Placental epithelial cell (primary cell): ENCODE measurements around the gene LGI2. TPM values are rescaled to one million over a fixed set of nuclear protein-coding genes. Genes with fewer than 3 reads are reported as not detected.

Source experiments
- total RNA-seq: library from RNA; depleted of rRNA; stranded (reverse); fragments of >200 nt; gene quantifications from 2 replicates; pipeline ENCODE4 v1.2.3, GENCODE V29; 2012

Gene LGI2, protein sequence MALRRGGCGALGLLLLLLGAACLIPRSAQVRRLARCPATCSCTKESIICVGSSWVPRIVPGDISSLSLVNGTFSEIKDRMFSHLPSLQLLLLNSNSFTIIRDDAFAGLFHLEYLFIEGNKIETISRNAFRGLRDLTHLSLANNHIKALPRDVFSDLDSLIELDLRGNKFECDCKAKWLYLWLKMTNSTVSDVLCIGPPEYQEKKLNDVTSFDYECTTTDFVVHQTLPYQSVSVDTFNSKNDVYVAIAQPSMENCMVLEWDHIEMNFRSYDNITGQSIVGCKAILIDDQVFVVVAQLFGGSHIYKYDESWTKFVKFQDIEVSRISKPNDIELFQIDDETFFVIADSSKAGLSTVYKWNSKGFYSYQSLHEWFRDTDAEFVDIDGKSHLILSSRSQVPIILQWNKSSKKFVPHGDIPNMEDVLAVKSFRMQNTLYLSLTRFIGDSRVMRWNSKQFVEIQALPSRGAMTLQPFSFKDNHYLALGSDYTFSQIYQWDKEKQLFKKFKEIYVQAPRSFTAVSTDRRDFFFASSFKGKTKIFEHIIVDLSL
- not detected in 2 replicates for total RNA-seq

DNA sequence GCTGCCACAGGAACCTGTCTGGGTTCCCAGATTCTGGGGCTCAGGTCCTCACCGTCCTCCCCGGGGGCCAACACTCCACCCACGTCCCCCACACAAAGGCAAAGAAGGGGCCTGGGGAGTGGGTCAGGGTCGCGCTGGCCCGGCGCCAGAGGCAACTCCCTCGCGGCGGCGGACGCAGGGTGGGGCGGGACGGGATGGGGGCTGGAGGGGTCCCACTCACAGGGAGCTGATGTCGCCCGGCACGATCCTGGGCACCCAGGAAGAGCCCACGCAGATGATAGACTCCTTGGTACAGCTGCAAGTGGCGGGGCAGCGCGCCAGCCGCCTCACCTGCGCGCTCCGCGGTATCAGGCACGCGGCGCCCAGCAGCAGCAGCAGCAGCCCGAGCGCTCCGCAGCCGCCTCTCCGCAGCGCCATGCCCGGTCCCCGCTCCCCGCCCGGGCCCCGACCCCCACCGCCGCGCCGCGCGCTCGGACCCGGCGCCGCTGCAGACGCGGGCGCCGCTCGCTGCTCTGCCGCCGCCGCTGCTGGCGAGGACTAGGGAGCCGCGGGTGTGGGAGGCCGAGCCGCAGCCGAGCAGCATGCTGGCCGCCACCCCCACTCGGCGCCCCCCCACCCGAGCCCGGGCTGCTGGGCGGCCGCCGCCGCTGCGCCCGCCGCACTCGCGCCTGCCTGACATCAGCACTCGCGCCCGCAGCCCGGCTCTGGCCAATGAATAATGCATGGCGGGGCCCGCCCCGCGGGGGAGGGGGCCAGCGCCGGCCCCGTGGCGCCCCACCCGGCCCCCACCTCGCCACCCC is at the start of gene LGI2:
Gene LGI2, minus strand, starts transcription at position 670 of the 800 bp plus-strand sequence. Its CDS starts 253 bp downstream, at position 417.

Other genes with a start within 250 kb of the LGI2 start
- gene SOD3, start 235.4 kb downstream of the LGI2 start, total RNA-seq = 0.65 and 2.4 TPM in 2 replicates
- 2.4 and 2.5 TPM in 2 replicates for gene CCDC149, start 117.9 kb downstream of the LGI2 start, total RNA-seq
- gene SEPSECS, start 129.5 kb upstream of the LGI2 start, total RNA-seq = 6.7 and 8.6 TPM in 2 replicates
- 18.1 and 23.2 TPM in 2 replicates for gene PI4K2B, start 203.1 kb upstream of the LGI2 start, total RNA-seq